Neural cell (in vitro differentiated cells): Measurements from ENCODE around the gene OR51E2. TPM values are rescaled to one million over a fixed set of nuclear protein-coding genes. Genes with fewer than 3 reads are reported as not detected.

Experiments
- H2AFZ ChIP-seq: fragments of 200-600, 300-800 bp; sonication (generic), shearing (Covaris generic); 2 replicates; pipeline ENCODE4 v1.6.0; 2014; ENCODE audit warnings: low read depth, mild to moderate bottlenecking, antibody characterized with exemption, low read length, moderate library complexity
- H3F3A ChIP-seq: fragments of 200-600 bp; shearing (Covaris generic); 2 replicates; pipeline ENCODE4 v1.6.1; 2016; ENCODE audit warnings: mild to moderate bottlenecking, moderate library complexity, mixed read lengths, antibody characterized with exemption, low read length; ENCODE audit not compliant: insufficient read depth, poor library complexity, severe bottlenecking
- H3K27ac ChIP-seq: fragments of 200-600, 300-800 bp; sonication (generic), shearing (Covaris generic); 2 replicates; pipeline ENCODE4 v1.5.1; 2014; ENCODE audit warnings: mild to moderate bottlenecking, low read length, moderate library complexity
- H3K27me3 ChIP-seq: fragments of 300-800, 200-600 bp; sonication (generic), shearing (Covaris generic); 2 replicates; pipeline ENCODE4 v1.6.0; 2014; ENCODE audit warnings: mild to moderate bottlenecking, low read depth, low read length, moderate library complexity; ENCODE audit not compliant: insufficient read depth
- H3K36me3 ChIP-seq: fragments of 300-800, 200-600 bp; sonication (generic), shearing (Covaris generic); 2 replicates; pipeline ENCODE4 v1.5.1; 2014; ENCODE audit warnings: mild to moderate bottlenecking, antibody characterized with exemption, low read length, moderate library complexity; ENCODE audit not compliant: insufficient read depth
- H3K4me2 ChIP-seq: fragments of 300-800, 200-600 bp; sonication (generic), shearing (Covaris generic); 2 replicates; pipeline ENCODE4 v1.6.0; 2014; ENCODE audit warnings: mild to moderate bottlenecking, low read length
- H3K4me3 ChIP-seq: fragments of 300-800, 200-600 bp; sonication (generic), shearing (Covaris generic); 2 replicates; pipeline ENCODE4 v1.5.1; 2014; ENCODE audit warnings: mild to moderate bottlenecking, low read length, moderate library complexity
- H3K79me2 ChIP-seq: fragments of 200-600 bp; shearing (Covaris generic); replicated peaks from 2 replicates; pipeline ENCODE4 v1.6.0; 2014; ENCODE audit warnings: mild to moderate bottlenecking, low read length, moderate library complexity; ENCODE audit not compliant: insufficient read depth
- H3K9ac ChIP-seq: fragments of 300-800, 200-600 bp; sonication (generic), shearing (Covaris generic); 2 replicates; pipeline ENCODE4 v1.6.1; 2016; ENCODE audit warnings: mild to moderate bottlenecking, low read length, mixed read lengths
- H3K9me2 ChIP-seq: fragments of 200-600 bp; shearing (Covaris generic); 2 replicates; pipeline ENCODE4 v1.6.1; 2016; ENCODE audit warnings: mild to moderate bottlenecking, low read length, mixed read lengths; ENCODE audit not compliant: insufficient read depth
- H3K9me3 ChIP-seq: fragments of 200-600, 300-800 bp; sonication (generic), shearing (Covaris generic); 2 replicates; pipeline ENCODE4 v1.6.1; 2016; ENCODE audit warnings: mild to moderate bottlenecking, mixed run types, low read length, moderate library complexity, mixed read lengths
- H4K20me1 ChIP-seq: fragments of 200-600 bp; shearing (Covaris generic); 2 replicates; pipeline ENCODE4 v1.6.1; 2016; ENCODE audit warnings: mild to moderate bottlenecking, mixed run types; ENCODE audit not compliant: insufficient read depth
- CTCF ChIP-seq: fragments of 450-650 bp; IDR thresholded peaks from 2 replicates; pipeline ENCODE4 v1.5.1; 2014; ENCODE audit warnings: antibody characterized with exemption, mild to moderate bottlenecking, moderate library complexity; ENCODE audit not compliant: poor library complexity, severe bottlenecking
- EP300 ChIP-seq: fragments of 450-650 bp; conservative IDR thresholded peaks from 2 replicates; pipeline ENCODE4 v1.6.1; 2014; ENCODE audit warnings: antibody characterized with exemption, mild to moderate bottlenecking, moderate library complexity; ENCODE audit not compliant: poor library complexity, severe bottlenecking
- EZH2 ChIP-seq: fragments of 200-600, 300-800 bp; shearing (Covaris generic), sonication (generic); IDR thresholded peaks from 2 replicates; pipeline ENCODE4 v1.6.1; 2014; ENCODE audit warnings: antibody characterized with exemption, low read length, borderline replicate concordance, mild to moderate bottlenecking; ENCODE audit not compliant: insufficient read depth, poor library complexity, severe bottlenecking
- MXI1 ChIP-seq: fragments of 450-650 bp; conservative IDR thresholded peaks from 2 replicates; pipeline ENCODE4 v1.6.1; 2014; ENCODE audit warnings: antibody characterized with exemption, mild to moderate bottlenecking; ENCODE audit not compliant: poor library complexity, severe bottlenecking
- POLR2AphosphoS5 ChIP-seq: IDR thresholded peaks from 2 replicates; pipeline ENCODE4 v1.6.1; 2012
- RAD21 ChIP-seq: fragments of 450-650 bp; conservative IDR thresholded peaks from 2 replicates; pipeline ENCODE4 v1.6.1; 2014; ENCODE audit warnings: antibody characterized with exemption, mild to moderate bottlenecking, moderate library complexity
- REST ChIP-seq: IDR thresholded peaks from 2 replicates; pipeline ENCODE4 v1.6.1; 2012; ENCODE audit warnings: borderline replicate concordance
- SMC3 ChIP-seq: fragments of 450-650 bp; conservative IDR thresholded peaks from 2 replicates; pipeline ENCODE4 v1.6.1; 2014; ENCODE audit warnings: antibody characterized with exemption, mild to moderate bottlenecking, moderate library complexity; ENCODE audit not compliant: poor library complexity
- TAF1 ChIP-seq: IDR thresholded peaks from 2 replicates; pipeline ENCODE4 v1.6.1; 2012; ENCODE audit warnings: low read depth
- polyA plus RNA-seq: library from polyadenylated mRNA; depleted of rRNA; stranded (reverse); fragments of >200 nt; gene quantifications from 2 replicates; pipeline ENCODE4 v1.2.3, GENCODE V29; 2014

OR51E2 gene
- polyA plus RNA-seq, 1 donor from 2014 or later, result not detected

- Histone ChIP-seq H3K4me3 (no peak overlapping the region), H3K9me3 (no peaks in the 10 kb centered on the region), H2AFZ (no peak overlapping the region), H3K79me2 (no peaks in the 10 kb centered on the region), H3K27ac (no peak overlapping the region), H3K9me2 (no peaks in the 10 kb centered on the region), H3K4me2 (no peak overlapping the region), H4K20me1 (no peaks in the 10 kb centered on the region), H3K9ac (no peak overlapping the region), H3F3A (no peaks in the 10 kb centered on the region), H3K36me3 (no peaks in the 10 kb centered on the region), H3K27me3 (no peaks in the 10 kb centered on the region)
- TF ChIP-seq EP300 (no peak), MXI1 (no peak), SMC3 (no peak), EZH2 (no peak), REST (no peak), POLR2AphosphoS5 (no peak), RAD21 (no peak), CTCF (no peak), TAF1 (no peak)
These were observed 32.9 kb downstream of the OR51E2 start for GRCh38 chr11:4664786-4665185.

- H3K9me2 ChIP-seq, result no peaks in the 10 kb centered on the region
- no peak overlapping the region for H3K9ac ChIP-seq
- no peaks in the 10 kb centered on the region for H3K27me3 ChIP-seq
- no peaks in the 10 kb centered on the region for H3K9me3 ChIP-seq
- no peak overlapping the region for H2AFZ ChIP-seq
- no peaks in the 10 kb centered on the region for H3K36me3 ChIP-seq
- H3K4me2 ChIP-seq, result no peak overlapping the region
- no peak overlapping the region for H3K4me3 ChIP-seq
- H3K79me2 ChIP-seq, result no peaks in the 10 kb centered on the region
- H3F3A ChIP-seq, result no peaks in the 10 kb centered on the region
- H3K27ac ChIP-seq, result no peak overlapping the region
- TF ChIP-seq TAF1 (no peak), MXI1 (no peak), EZH2 (no peak), POLR2AphosphoS5 (no peak), CTCF (no peak)
- H4K20me1 ChIP-seq, result no peaks in the 10 kb centered on the region
These were observed 33.5 kb downstream of the OR51E2 start for GRCh38 chr11:4664183-4664582.
